Measurements from ENCODE around the gene PEAK1.
A peak's percentile ranks its signal among the peaks of the same experiment; 100 is the strongest.

PEAK1 gene

GRCh38 chr15:77069521-77070121 is 350.3 kb downstream of the PEAK1 start:
- H3K27ac ChIP-seq, result no peak overlapping the region
- TF ChIP-seq ZFX (IDR thresholded peaks at IDR 0.05), result no peak
- TF ChIP-seq, protein P1, sequence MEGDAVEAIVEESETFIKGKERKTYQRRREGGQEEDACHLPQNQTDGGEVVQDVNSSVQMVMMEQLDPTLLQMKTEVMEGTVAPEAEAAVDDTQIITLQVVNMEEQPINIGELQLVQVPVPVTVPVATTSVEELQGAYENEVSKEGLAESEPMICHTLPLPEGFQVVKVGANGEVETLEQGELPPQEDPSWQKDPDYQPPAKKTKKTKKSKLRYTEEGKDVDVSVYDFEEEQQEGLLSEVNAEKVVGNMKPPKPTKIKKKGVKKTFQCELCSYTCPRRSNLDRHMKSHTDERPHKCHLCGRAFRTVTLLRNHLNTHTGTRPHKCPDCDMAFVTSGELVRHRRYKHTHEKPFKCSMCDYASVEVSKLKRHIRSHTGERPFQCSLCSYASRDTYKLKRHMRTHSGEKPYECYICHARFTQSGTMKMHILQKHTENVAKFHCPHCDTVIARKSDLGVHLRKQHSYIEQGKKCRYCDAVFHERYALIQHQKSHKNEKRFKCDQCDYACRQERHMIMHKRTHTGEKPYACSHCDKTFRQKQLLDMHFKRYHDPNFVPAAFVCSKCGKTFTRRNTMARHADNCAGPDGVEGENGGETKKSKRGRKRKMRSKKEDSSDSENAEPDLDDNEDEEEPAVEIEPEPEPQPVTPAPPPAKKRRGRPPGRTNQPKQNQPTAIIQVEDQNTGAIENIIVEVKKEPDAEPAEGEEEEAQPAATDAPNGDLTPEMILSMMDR (conservative IDR thresholded peaks at IDR 0.05), result no peak

- TF ChIP-seq ZFX (IDR thresholded peaks at IDR 0.05), result no peak
- TF ChIP-seq, protein P1 (conservative IDR thresholded peaks at IDR 0.05), result no peak
- no peak overlapping the region for H3K27ac ChIP-seq
These were observed 351.3 kb downstream of the PEAK1 start for GRCh38 chr15:77068633-77069032.

GRCh38 chr15:77067691-77068367 is 352.1 kb downstream of the PEAK1 start:
- no peak overlapping the region for H3K27ac ChIP-seq
- TF ChIP-seq, protein P1 (conservative IDR thresholded peaks at IDR 0.05), result no peak
- TF ChIP-seq ZFX (IDR thresholded peaks at IDR 0.05), result no peak

- H3K27ac ChIP-seq, result 0 out of 2 replicates have a peak overlapping the region, but pooled peaks have one; percentile 22
- no peak for TF ChIP-seq ZFX (IDR thresholded peaks at IDR 0.05)
- TF ChIP-seq, protein P1 (conservative IDR thresholded peaks at IDR 0.05), result no peak
These were observed 352.8 kb downstream of the PEAK1 start for GRCh38 chr15:77066971-77067690.

DNA sequence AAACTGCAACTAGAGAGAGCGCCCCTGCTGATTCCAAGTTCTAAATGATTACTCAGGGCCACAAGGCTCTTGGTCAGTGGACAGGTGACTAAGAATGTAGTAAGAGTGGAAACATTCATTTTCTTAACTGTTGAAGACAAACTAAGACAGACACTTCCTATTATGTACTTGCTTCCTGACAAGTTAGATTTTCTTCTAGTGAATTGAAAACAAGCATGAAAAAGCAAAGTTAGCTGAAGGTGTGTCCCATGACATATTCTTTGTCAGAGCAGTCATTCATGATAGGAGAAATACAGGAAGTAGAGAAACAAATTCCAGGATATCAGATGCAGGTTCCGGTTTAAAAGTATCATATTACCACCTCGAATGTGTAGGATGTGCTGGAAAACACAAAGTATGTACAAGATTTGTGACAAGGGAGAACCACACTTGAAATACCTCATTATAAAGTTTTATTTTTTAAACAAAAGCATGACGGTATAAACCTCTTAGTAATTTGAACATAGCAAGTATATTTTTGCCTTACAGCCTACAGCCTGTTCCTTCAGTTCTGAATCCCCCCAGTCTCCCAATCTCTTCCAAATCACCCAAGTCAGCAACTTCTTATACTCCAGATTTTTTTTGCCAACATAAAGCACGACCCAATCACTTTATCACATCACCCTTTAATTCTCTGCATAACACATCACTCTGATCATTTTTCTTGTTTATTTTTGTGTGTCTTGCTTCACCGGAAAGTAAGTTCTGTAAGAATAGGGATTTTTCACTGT is 355.2 kb downstream of the PEAK1 start:
- no peak overlapping the region for H3K27ac ChIP-seq
- no peak for TF ChIP-seq ZFX (IDR thresholded peaks at IDR 0.05)
- TF ChIP-seq, protein P1 (conservative IDR thresholded peaks at IDR 0.05), result no peak

DNA sequence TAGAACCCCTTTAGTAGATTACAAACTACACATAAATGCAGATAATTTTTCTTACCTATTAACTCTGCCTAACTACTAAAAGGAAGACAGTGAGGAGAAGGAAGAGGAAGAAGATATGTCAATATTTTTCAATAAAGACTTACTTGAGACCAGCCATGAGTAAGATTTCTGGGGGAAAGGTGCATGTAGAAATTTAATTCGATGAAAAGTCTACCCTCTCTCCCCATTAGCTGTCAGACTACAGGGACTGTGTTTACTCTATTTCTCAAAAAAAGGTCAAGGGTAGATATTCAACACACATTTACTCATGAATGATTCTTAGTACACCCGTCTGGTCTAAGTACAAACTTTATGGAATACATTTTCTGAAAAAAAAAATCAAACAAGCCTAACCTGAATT is 355.8 kb downstream of the PEAK1 start:
- H3K27ac ChIP-seq, result no peak overlapping the region
- TF ChIP-seq ZFX (IDR thresholded peaks at IDR 0.05), result no peak
- TF ChIP-seq, protein P1 (conservative IDR thresholded peaks at IDR 0.05), result no peak
